HG03460 (cell line): ENCODE results near the gene ENOPH1.
"Not testable (repeated sequence)": the region's sequence is repeated elsewhere in the genome, so short reads cannot be mapped to it uniquely, and the experiment has no call there.

Experiments
- ATAC-seq: cut with Tn5 transposase; IDR thresholded peaks from one replicate; pipeline ENCODE4 v1.9.1; 2021; ENCODE audit not compliant: unreplicated experiment

ENOPH1 gene

DNA sequence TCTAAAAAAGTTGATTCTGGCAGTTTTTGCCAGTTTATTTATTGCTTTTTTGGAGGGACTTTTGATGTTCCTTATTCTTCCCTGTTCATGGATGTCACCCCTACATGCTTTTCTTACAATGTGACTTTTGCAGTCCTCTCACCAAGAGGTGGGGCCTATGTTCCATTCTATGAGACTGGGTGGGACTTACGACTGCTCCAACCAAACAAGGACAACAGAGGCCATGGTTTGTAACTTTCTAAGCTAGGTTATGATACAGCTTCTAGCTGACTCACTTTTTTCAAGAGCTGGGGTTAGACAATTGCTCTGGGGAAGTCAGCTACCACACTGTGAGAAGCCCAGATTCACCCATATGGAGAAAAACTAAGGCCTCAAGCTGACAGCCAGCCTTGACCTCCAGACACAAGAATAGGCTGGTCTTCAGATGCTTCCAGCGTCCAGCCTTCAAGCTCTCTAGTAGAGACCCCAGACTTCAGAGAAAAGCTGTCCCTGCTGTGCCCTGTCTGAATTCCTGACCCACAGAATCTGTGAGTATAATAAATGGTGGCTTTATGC is 39.5 kb downstream of the ENOPH1 start:
- no peak for ATAC-seq

- ATAC-seq, result not testable (repeated sequence)
Measured at GRCh38 chr4:82473080-82473479, 42.7 kb downstream of the ENOPH1 start.

DNA sequence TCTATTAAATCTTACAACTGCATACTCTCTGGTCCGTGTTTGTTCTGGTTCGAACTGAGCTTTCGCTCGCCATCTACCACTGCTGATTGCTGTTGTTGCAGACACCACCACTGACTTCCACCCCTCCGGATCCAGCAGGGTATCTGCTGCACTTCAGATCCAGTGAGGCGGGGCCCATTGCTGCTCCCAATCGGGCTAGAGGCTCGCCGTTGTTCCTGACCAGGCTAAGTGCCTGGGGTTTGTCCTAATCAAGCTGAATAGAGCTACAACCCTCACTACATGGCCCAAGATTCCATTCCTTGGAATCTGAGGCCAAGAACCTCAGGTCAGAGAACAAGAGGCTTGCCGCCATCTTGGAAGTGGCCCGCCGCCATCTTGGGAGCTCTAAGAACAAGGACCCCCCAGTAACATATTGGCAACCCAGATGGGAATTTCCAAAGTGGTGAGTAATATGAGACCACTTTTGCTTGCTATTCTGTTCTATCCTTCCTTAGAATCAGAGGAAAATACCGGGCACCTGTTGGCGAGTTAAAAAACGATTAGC is 43.3 kb downstream of the ENOPH1 start:
- ATAC-seq, result no peak

- not testable (repeated sequence) for ATAC-seq
Measured at GRCh38 chr4:82475931-82476330, 45.5 kb downstream of the ENOPH1 start.

- ATAC-seq, result not testable (repeated sequence)
Measured at GRCh38 chr4:82477469-82477868, 47.1 kb downstream of the ENOPH1 start.

- ATAC-seq, result no peak
Measured at GRCh38 chr4:82479562-82479961, 49.2 kb downstream of the ENOPH1 start.

DNA sequence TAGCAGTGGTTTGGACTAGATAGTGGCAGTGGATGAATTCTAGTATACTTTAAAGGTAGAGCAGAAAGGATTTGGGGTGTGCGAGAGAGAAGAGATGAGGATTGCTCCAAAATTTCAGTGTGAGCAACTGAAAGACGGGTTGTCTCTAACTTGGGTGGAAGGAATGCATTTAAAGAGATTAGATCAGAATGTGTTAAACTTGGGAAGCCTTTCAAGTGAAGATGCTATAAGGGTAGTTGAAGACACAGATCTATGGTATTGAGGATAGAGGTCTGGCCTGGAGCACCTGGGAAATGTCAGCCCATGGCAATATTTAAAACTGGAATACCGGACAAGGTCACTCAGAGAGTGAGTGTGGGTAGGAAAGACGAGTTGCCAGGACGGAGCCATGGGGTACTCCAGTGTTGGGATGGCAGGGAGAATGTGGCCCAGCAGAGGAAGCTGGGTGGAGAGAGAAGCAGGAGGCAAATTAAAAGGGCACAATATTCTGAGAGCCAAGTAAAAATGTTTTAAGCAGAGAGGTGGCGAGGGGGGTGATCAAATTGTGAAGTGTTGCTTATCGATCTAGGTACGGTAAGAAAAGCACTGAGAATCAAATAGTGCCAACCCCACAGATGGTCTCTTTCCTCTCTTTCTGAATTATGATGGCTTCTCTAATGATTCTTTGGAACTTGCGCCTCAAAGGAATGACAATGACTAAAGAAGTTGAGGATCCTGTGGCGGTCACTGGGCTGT is 50.5 kb downstream of the ENOPH1 start:
- ATAC-seq, result no peak

DNA sequence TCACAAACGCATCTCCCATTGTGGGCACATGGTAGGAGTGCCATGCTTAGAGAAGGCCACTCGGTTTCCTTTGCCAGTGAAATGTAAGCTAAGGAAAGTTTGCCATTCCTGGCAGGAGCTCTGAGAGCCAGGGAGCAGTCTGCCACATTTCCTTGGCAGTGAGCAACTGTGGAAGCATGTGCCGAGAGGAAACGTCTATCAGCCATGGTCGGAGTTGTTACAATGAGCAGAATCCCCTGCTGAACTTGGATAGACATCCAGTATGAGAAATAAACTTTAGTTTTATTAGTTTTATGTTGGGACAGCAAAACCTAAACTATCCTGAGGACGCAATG is 51.1 kb downstream of the ENOPH1 start:
- no peak for ATAC-seq

DNA sequence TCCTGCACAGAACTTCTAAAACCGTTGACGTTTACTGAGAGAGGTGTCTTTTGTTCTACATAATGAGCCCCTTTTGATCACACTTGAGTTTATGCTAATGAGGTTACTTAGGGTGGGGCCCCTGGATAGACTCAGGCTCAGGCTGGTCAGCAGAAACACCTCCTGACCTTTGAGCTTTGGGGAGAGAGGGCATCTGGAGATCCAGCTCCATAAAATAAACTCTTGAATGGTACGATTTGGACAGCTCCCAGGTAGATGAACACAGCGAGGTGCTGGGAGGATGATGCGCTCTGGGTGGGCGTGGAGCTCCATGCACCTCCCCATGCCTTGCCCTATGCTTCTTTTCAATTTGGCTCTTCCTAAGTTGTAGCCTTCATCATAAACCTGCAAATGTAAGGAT is 52.0 kb downstream of the ENOPH1 start:
- no peak for ATAC-seq

DNA sequence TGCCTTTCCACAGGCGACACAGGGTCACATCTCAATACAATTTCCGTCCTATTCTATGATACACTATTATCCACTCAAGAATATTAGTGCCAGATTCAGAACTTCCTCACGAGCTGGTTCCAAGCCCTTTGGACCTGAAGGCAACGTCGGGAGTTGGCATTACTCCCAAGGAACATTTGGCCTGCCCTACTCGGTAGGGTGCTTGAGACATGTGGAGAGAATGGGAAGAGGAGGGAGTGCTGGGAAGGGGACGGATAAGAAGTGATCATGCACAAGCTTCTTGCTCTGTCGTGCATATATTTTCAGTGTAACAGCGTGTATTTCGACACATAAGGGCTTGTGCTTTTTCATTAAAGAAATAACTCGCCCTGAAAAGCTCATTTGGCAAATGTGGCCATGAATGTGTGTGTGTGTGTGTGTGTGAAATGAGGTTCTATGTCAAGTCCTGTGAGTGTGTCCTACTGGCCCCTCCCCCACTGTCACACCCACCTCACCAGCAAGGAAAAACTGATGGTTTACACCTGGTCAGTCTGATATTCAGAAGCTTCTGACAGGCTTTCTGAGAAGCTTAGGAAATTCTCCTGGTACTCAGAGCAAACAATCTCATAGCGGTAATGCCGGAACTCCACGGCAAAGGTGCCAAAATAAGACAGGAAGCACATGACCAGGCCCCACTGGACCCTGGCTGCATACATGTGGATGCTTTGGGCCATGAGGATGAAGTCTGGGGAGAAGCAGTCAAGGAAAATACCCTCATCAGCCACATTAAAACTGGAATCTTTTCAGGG is 54.8 kb downstream of the ENOPH1 start:
- ATAC-seq, result no peak

DNA sequence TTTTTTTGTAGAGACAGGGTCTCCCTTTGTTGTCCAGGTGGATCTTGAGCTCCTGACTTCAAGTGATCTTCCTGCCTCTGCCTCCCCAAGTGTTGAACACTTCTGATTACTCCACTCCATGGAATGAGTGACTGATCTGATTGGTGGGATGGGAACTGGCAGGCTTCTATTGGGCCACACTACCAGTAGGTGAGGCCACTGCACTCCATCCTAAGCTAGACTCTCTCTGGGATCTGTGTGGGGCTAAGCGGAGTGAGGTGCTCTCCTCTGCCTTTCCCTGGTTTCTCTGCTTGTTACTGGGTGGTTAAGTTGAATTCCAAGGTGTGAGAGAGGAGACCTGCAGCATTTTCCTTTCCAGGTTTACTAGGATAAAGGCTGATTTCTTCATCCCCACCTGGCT is 58.7 kb downstream of the ENOPH1 start:
- no peak for ATAC-seq

GRCh38 chr4:82489987-82490386 is 59.6 kb downstream of the ENOPH1 start:
- ATAC-seq, result no peak

- no peak for ATAC-seq
Measured at GRCh38 chr4:82491251-82491960, 61.0 kb downstream of the ENOPH1 start.

DNA sequence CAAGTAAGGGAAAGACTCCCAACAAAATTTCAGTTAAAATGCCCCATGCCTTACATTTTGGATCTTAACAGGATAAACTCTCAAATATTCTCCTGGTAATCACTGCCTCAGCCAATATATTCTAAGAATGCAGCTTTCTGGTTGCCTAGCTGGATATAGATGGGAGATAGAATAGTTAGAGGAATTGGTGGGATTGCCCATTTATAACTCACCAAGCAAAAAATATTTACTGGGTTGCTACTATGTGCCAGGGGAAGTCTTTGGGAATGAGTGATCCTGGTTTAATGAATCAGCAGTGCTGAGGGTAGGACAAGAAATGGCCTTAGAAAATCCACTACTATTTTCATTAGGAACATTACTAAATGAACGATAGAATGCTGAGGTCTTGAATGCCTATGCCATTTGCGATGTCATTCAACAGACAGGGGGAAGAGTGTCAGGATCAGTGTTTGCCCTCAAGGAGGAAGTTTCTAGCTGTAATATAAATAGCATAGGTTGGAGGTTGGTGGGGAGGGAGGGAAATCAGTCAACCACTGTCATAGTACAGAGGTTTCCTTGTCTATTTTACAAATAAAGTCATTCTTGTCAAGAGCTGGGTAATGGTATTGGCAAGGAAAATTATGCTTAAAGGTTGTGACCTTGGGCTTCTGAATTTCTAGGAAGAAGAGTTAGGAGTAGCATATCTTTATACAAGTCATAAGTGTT is 63.5 kb downstream of the ENOPH1 start:
- no peak for ATAC-seq

GRCh38 chr4:82495666-82496065 is 65.3 kb downstream of the ENOPH1 start:
- no peak for ATAC-seq

DNA sequence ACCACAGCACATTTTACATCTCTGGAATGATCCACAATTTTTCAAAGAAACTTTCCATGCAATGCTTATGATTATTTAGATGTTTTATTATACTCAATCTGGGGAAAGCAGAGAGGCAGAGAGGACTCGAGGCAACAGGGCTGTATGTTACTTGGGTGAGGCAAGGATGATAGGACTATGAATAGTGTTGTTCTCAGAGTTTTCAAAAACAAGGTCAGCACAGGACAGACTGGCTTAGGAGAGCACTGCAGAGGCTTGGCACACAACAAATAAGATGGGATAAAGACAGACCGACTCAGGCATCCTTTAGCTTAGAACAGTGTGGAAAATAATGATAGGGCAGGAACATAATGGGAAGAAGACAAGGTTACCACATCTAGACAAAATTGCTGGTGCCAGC is 66.0 kb downstream of the ENOPH1 start:
- ATAC-seq, result no peak

DNA sequence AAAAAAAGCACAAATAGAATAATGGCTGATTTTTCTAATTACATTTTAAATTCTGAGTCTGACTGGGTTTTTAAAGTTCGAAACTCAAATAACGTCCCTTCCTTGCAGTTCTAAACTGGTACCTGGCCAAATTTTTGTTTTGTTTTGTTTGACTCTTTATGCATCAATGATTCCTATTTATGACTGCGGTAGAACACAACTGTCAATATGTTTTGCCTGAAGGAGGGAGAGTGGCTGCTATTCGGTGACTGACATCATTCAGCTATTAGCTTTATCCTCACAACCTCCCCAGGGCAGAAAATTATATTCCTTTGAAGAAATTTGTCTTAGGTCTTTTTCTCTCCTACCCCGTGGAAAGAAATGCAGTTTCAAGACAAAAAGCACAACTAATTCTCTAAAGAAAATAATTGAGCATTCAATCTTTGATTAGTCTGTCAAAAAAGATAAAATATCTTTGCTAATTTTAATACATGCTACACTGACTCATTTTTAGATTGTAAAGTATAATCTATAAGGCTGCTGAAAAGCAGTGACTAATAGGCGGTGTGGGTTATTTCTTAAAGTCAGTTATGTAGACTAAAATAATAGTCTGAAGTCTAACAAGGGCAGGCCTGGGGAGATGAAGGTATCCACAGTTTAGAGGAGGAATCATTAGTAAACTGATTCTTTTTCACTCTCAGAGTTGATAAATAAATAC is 69.5 kb downstream of the ENOPH1 start:
- ATAC-seq, result no peak

DNA sequence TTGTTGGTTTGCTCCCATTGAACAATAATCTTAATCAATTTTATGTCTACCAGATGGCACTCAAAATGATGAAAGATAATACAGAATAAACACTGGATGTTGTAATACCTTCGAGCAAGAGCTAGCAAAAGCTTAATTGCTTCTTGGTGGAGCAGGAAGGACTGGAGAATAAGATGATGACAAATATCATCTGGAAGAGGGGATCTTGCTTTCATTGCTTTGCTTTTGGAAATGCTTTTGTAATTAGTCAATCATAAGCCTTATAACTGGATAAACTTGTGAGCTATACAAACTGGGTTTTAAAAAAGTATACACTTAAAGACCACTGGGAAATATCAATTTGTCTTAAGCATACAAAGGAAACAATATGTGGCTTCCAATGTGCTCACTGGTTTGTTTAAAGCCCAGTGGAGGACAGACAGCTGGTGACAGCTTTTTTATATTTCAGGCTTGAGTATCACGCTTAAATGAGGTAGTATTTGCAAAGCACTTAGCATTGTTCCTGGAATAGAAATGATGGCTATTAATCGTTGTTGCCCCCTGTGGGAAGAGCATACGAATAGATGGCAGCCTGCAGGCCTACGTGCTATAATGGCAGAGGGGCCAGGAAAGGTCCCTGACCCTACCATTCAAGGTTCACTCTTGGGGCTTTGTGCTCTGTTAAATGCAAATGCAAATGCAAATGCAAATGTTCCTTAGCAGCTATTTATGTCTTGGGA is 70.2 kb downstream of the ENOPH1 start:
- no peak for ATAC-seq

DNA sequence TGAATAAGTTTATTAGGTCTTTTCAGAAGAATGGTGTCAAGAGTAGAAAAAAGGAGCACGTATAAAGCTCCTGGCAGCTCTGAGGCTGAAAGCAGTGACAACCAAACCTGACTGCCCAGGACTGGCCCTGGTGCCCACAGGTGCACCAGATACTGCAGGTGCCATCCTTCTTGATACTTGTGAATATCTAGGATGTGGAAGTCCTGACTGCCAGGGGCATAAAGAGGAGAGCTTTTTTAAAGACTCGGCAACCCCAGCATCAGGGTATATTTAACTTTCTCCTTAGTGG is 70.7 kb downstream of the ENOPH1 start:
- ATAC-seq, result no peak

GRCh38 chr4:82508011-82508410 is 77.6 kb downstream of the ENOPH1 start:
- no peak for ATAC-seq
